ENCODE data around the gene FAM210A.

DNA sequence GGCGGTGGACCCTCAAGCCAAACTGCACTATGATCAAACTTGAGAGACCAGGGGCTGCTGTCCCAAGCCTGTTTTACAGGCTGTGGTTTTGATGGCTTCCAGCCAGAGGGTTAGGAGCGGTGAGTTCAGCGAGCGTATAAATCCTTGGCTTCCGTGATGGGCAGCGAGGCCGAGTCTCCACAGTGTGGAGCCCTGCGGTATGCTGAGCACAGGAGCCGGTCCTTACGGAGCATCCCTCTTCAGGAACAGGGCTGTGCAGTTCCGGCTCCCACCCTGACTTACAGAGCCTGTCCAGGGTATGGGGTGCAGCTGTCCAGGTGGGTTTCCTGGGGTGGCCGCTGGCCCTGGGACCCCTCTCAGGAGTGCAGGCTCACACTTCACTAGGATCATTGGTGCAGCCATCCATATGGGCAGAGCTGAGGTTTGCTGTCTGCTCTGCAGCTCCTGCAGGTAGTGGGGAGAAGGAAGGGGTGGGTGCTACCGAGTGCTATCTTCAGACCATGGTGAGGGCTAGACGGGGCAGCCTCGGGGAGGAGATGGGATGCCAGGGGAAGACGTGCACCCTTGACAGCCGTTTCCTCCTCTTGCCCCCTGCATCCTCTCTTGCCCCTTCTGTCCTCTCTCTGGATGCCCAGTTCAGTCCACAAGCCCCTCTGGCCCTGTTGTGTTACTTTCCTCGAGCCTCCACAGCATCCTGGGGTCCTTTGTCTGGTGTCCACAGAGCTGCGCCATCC lies 104.3 kb downstream of the FAM210A start:
- TF ChIP-seq, protein P1, sequence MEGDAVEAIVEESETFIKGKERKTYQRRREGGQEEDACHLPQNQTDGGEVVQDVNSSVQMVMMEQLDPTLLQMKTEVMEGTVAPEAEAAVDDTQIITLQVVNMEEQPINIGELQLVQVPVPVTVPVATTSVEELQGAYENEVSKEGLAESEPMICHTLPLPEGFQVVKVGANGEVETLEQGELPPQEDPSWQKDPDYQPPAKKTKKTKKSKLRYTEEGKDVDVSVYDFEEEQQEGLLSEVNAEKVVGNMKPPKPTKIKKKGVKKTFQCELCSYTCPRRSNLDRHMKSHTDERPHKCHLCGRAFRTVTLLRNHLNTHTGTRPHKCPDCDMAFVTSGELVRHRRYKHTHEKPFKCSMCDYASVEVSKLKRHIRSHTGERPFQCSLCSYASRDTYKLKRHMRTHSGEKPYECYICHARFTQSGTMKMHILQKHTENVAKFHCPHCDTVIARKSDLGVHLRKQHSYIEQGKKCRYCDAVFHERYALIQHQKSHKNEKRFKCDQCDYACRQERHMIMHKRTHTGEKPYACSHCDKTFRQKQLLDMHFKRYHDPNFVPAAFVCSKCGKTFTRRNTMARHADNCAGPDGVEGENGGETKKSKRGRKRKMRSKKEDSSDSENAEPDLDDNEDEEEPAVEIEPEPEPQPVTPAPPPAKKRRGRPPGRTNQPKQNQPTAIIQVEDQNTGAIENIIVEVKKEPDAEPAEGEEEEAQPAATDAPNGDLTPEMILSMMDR (IDR thresholded peaks at IDR 0.05): no peak
- no peak for TF ChIP-seq EP300 (IDR thresholded peaks at IDR 0.05)
- no peak for TF ChIP-seq POLR2A (IDR thresholded peaks at IDR 0.05)
- TF ChIP-seq POLR2AphosphoS5 (IDR thresholded peaks at IDR 0.05): no peak

All from stomach (tissue), 4 donors.